ENCODE results near the gene CDH13.

The CDH13 gene

DNA sequence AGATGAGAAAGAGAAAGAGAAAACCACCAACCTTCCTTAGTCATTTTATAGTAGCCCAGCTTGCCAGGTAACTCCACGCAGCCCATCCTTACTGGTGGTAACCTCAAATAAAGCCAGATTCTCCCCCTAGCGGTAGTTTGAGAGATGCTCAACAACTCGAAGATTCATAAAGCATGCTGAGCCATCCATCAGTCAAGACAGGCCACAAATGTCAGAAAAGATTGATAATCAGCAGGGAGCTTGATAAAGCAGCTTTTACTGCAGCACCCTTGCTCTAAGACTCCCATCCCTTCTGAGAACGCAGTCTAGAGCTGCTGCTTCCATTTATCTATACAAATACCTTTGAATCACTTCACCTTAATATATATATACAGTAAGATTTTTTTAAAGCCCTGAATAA lies 729.5 kb downstream of the CDH13 start:
- DNase-seq (ENCODE audit: low read depth) = peak; percentile 35

DNA sequence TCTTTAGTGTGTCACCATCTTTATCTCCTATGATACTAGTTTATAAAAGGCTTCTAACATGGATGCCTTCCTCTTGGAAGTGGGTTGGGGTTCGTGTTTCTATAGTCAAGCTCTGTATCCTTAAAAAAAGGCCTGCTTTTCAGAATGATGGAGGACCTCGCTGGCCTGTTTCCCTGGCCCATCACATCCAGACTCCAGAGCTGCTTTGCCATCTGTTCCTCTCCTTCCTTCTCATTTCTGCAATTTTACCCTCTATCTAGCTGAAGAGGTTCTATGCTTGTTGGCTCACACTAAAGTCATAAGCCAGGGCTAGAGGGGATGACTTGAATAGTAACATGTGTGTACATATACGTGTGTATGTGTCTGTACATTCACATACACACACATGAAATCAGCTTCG lies 730.2 kb downstream of the CDH13 start:
- DNase-seq (ENCODE audit: low read depth) = no peak

DNA sequence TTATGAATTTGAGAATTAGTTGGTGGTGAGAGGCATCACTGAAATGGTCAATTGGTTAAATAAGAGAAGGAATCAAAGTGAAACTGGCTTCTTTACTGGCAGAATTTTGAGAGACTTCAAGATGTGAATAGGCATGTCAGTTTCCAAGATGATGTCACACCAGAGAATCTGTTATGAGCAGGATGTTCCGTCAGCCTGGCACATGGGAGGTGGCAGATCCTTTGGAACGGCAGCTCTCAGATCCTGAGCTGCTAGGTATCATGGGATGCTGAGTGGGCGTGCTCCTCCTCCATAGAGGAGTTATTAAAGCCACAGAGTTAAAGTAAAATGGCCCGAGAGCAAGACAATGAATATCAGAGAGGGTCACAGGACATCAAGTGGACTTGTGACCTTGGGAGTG lies 736.8 kb downstream of the CDH13 start:
- DNase-seq (ENCODE audit: low read depth) = no peak

DNA sequence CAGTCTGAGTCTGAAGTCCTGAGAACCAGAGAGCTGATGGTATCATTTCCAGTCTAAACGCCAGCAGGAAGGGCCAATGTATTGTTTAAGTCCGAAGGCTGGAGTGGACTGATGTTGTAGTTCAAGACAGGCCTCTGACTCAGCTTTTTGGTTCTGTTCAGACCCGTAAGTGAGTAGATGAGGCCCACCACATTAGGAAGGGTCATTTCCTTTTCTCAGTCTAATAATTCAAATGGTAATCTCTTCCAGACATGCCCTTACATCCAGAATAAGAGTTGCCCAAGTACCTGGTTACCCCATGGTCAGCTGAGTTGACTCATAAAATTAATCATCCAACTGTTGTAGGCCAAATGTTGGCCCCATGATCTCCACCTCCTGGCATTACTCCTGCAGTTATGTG lies 738.4 kb downstream of the CDH13 start:
- no peak for DNase-seq (ENCODE audit: low read depth)

DNA sequence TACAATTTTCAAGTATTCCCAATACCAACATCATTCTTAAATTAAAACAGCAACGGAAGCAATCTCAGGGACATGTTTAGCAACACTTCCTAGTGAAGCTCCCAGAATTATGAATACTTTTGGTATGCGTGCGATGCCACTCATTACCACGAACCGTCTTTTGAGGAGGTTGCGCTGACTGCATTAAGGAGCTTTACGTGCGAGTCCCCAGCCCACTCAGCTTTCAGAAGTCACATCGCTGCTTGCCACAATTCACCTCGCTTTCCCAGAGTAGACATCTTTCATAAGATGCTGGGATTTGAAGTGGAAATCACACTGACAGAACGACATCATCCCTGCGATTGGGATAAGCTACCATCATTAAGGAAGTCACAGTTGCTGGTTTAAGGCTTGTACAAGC lies 739.5 kb downstream of the CDH13 start:
- no peak for DNase-seq (ENCODE audit: low read depth)

DNA sequence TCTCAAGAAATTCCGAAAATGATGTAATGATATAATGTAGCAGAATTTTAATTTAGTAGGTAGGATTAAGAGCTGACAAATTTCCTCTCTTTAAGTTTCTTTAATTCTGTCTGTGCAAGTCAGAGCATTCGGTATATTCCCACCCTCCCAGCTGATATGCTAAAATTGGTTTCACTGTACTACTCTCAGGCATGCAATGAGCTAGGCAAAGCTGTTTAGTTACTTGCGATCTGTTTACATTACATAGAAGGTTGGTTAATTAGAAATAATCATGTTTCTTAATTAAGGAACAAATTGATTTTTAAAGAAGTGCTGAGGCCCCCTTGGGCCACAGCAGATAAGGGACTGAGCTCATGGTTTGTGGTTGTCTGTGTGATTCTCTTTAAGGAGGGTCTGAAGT lies 748.2 kb downstream of the CDH13 start:
- no peak for DNase-seq (ENCODE audit: low read depth)

DNA sequence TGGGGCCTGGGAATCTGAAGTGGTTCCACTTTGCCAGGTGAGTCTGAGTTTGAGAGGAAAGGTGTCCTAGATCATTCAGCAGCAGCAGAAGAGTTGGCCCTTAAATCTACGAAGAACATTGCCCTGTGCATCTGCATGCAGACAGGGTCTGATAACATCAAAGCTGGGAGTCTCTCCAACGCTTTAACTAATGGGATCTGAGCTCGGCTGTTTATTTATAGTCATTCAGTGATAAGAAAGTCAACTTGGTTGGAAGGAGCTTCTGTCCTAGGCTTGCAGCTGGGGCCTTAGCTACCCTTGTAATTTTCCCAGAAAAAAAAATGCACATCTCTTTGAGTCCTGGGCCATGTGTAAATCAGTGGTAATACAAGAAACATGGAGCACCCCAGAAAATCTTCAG lies 763.0 kb downstream of the CDH13 start:
- no peak for DNase-seq (ENCODE audit: low read depth)

DNA sequence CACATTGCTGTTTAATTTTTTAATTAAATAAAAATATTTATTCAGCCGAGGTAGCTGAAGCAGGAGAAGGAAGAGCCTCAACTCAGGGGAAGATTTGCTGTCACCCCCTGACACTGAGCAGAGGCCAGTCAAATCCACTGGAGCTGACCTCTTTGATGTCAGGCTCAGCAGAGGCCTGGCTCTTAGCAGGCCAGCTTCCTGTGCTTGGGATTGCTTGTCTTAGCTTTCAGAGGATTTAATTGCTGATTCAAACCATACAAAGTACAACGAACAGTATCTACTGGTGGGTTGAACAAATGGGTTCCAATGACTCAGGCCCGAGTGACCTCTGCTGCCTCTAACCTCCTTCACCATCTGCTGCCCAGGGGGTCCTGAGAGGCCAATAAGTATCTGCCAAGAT lies 764.0 kb downstream of the CDH13 start:
- DNase-seq (ENCODE audit: low read depth) = no peak

DNA sequence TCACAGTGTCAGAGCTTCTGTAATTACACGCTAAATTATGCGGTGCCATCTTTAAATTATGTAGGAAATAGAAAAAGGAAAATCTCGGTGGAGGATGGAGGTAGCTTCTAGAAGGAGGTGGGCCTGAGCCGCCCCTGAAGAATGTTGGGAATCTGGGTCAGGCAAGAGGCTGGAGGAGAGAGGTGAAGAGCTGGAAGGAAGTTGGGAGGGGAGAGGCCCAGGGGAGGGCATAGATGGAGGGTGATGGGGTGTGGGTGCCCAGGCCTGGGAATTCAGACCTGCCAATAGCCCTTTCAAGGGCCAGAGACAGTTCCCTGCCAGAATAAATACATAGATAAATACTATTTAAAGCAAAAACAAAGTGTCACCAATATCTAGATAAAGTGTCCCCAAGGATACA lies 766.0 kb downstream of the CDH13 start:
- no peak for DNase-seq (ENCODE audit: low read depth)

DNA sequence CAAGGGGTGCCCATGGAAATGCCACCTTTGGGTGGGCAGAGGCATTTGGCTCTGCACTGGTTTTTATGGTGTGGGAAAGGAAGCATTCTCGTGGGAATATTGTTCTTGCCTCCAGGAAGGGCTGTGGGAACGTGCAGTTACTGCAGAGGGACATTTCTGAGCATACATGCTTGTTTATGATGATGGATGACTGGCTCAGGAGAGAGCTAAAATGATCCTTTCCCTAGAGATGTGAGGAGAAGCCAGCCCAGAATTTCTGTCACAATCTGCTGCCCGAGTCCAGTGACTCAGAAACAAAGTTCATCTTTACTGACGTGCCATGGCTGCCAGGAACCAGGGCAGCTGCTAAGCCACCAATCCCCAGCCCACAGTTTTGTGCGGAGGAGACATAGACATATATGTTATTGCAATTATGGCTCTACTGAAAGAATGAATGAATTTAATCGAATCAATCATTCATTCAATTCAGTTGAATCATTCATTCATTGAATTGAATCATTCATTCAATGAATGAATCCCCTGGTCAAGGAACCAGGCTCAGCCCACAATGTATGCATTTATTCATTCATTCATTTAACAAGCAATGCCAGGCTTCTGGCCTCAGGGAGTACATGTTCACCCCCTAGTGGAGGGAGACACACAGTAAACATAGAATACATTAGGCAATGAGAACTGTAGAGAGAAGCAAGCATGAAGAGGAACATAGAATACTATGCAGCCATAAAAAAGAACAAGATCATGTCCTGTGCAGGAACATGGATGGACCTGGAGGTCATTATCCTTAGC lies 766.6 kb downstream of the CDH13 start:
- peak; percentile 42 for DNase-seq (ENCODE audit: low read depth)

DNA sequence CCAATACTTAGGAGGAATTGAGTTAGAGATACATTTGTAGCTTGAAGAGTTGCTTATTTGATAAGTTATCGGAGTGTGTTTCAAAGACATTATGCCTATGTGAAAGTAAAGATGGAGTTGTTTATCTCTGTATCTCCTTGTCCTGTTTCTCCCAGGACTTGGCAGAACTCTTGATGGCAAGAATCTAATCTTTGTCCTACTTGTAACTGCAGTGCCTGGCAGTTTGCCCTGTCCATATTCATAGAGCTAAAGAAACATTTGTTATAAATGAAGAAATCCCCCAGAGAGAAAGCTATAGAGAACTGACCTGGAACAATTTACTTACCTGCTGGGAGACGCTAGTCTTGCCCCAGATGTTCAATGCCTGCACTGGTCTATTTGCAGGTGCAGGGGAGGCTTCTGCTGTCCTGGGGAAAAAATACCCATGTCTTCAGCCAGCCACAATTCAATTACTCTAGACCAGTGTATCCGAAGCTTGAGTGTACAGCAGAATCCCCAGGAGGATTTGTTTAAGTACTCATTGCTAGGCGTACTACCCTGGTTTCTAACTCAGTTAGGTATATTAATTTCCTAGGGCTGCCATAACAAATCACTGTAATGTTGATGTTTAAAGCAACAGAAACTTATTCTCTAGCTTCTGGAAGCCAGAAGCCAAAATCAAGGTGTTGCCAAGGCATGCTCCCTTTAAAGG lies 771.0 kb downstream of the CDH13 start:
- no peak for DNase-seq (ENCODE audit: low read depth)

DNA sequence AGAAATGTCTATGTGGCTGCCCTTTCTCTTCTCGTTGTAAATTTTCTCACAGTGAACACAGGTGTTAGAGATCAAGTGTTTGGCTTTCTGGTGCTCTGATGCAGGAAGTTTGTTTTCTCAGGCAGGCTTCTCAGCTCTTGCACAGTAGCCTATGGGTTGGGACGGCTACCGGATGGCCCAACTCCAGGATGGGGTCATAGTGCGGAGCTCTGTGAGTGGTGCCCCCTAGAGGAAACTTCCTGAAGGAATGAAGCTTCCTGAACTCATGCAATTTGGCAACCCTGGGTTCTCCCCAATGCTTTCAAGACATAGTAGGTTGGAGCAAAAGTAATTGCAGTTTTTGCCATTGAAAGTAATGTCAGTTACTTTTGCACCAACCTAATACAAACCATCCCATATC lies 773.5 kb downstream of the CDH13 start:
- no peak for DNase-seq (ENCODE audit: low read depth)

DNA sequence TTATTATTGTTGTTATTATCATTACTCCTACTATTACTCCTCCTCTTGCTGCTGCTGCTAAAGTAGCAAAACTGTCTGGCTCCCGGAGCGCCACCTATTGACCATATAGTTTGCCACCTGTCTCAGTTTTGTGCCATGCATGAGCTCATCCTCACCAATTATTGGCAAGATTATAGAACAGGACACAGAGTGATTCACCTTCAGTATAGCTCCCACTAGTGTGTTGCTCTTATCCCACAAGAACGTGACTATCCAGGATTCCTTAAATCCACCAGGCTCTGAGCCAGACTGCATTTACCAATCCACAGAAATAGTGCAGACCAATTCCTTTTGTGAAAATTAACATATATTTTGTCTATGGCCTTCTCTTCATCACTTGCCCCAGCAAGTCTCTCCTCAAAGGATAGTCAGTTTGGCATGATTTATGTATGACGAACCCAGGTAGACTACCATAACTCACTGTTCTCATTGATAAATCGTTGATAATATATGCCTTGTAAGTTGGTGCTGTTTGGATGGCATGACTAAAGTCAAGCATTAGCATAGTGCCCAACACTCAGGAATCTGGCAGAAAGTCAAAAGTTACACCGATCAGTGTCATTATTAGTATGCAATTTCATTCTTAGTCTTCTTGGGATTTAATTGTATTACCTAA lies 775.5 kb downstream of the CDH13 start:
- DNase-seq (ENCODE audit: low read depth) = no peak

DNA sequence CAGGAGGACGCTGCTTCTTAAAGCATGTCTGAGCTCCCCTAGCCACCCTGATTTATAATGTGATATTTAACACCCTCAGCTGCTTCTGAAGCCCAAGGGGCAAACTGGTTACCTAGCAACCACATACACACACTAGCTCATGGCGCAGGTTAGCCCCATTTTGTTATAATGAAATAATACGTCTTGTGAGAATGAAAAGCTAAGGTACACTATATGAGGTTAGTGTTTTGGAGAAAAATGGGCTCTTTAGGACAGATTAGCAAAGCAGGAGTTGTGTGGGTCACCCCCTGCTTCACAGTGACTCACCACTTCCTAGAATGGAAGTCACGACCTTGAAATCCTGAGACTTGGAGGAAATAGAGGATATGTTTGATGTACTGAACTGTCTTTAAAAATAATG lies 776.2 kb downstream of the CDH13 start:
- DNase-seq (ENCODE audit: low read depth) = no peak

DNA sequence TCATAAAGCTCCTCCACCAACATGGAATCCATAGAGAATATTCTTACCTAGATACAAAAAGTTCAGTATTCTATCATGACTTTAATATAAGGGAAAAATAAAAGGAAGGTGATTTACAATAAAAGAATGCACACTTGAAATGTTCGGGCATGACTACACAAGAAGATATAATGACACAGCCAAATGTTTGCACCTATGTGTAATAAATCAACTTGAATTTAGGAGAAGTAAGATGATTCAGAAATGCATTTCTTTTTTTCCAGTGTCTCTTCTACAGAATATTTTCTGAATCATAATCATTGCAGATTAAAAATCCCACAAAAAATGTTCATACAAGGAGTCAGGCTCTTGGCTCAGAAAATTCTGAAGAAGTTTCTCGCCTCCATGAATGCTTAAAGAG lies 777.0 kb downstream of the CDH13 start:
- peak; percentile 52 for DNase-seq (ENCODE audit: low read depth)

DNA sequence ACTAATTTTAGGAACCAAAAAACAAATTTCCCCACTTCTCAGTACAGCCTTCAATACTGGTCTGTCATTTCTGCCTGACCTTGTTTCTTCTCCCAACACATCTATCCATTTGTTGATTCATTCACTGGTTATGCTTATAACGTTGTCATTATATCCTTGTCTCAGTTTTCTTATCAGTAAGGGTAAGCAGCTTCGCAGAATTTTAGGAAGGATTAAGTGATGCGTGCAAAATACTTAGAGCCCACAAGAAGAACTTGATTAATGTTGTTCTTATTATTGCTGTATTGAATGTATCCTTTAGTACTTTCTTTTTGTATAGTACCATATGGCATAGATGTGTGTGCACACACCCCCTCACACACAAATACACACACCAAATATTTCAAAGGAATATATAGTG lies 777.5 kb downstream of the CDH13 start:
- no peak for DNase-seq (ENCODE audit: low read depth)

DNA sequence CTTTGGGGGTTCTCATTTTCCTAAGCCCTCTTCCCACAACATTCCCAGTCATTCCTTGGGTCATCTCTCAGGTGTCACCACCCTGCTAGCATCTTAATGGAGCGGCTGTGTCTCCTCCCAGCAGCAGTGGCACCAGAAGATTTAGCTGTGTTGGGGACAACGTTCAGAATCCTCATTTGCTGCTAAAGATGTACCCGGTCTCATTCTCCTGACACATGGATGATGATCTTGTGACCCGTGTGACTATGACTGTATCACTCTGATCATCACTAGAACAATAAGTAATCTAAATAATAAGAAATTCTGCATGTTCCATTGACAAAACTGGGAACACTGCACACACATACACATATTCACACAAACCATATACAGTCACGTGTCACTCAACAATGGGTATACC lies 781.2 kb downstream of the CDH13 start:
- no peak for DNase-seq (ENCODE audit: low read depth)

DNA sequence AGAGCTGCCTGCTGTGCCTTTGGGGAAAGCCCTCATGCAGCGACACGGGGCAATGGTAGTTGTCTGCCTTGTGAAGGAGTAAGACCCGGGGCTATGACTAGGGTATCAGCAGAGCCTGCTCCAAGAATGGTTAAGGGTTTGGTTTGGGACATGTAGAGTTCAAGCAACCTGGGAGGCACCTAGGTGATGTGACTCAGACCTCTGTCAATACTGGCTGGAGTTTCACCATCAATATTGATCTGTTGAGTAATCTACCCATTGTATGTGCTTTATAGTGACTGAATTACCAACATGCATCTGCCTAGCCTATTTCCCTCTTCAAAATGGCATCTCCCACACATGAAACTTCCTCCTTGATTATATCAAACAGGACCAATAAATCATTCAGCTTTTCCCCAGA lies 782.6 kb downstream of the CDH13 start:
- DNase-seq (ENCODE audit: low read depth) = no peak

DNA sequence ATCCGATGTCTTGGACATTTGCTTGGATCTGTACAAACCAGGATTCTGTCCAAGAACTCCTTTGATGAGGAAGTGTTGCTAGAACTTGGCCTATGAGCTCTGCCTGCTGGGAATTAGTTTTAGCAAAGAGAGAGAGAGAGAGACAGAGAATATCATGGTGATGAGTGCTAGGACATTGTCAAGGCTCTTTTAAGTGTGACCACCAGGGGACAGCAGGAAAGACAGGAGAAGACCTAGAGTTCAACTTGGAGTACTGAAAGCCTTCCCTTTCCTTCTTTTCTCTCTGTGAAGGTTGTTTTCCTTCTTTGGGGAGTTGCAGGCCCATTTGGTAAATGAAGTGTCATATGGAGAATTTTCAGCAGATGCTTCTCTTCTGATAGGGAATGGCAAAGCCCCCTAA lies 791.8 kb downstream of the CDH13 start:
- DNase-seq (ENCODE audit: low read depth) = no peak

DNA sequence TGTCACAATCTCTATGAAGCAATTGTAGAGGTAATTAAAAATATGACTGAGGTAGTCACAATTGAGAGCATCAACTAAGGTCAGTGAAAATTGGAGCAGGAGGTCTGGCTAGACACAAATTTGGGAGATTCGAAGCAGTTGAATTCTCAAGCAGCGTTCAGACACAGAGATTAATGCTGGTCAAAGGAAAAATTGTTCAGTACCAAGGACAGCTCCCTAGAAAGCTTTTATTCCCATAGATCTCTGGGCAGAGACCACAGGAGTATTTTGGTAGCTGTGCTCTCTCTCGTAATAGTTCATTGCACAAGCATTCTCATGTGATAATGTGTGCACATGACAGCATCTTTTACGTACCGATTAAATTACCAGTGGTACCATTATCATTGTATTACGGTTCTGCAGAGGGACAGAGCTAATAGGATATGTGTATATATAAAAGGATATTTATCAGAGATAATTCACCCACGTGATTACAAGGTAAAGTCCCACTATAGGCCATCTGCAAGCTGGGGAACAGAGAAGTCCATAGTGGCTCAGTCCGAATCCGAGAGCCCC lies 793.5 kb downstream of the CDH13 start:
- DNase-seq (ENCODE audit: low read depth) = no peak

DNA sequence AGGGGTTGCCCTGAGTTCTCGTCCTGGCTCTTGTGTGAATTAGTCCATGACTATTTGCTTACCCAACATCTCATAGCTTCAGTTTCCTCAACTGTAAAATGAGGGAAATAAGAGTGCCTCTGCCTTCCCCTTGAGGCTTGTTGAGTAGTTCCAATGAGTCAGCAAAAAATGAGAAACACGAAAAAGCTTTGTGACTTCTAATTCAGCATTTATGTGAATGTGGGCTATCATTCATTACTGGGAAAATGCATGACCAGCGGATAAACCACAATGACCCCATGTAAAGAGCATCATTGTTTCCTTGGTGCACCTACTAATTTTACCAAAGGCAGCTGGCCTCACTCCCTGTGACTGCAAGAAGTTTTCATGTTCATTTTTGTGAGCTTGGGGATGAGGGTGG lies 806.4 kb downstream of the CDH13 start:
- no peak for DNase-seq (ENCODE audit: low read depth)

DNA sequence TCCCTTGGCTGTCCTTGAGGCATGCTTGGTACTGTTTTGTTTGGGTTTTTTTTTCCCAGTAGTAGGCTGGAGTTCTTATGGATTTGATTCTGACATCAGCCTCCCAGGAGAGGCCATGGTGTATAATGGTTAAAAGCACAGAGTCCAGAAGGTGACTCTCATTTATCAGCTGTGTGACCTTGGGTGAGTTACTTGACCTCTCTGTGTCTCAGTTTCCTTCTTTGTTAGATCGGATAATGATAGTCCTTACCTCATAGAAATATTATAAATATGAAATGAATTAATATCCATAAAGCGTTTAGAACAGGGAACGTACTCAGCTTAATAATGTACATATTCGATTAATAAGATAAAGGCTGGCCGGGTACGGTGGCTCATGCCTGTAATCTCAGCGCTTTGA lies 810.3 kb downstream of the CDH13 start:
- DNase-seq (ENCODE audit: low read depth) = no peak

DNA sequence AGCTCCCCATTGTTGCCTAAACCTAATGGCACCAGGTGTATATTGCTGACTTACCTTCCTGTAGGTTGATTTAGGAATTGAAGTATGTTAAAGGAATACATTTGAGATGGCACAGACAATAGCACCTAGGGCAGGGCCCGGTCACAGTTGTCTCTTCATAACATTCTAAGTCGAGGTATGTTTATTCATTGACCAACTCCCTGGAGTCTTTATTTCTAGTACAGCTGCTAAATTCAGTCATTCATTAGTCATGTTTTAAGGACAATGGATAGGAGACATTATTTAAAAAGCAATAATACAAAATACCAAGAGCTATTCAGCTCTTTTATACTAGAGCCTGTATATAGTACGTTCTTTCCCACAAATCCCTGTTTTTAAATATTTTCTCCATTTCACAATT lies 811.6 kb downstream of the CDH13 start:
- no peak for DNase-seq (ENCODE audit: low read depth)

All from GM04504 (cell line).